NCI-H1048 (cell line): Measurements from ENCODE around the gene GOLIM4.
A peak's percentile ranks its signal among the peaks of the same experiment; 100 is the strongest.
"Not testable (repeated sequence)": the region's sequence is repeated elsewhere in the genome, so short reads cannot be mapped to it uniquely, and the experiment has no call there.

Experiments
- DNase-seq: peaks from one replicate; lab custom pipeline; 2025; lab: John Stamatoyannopoulos, UW

Gene GOLIM4, protein sequence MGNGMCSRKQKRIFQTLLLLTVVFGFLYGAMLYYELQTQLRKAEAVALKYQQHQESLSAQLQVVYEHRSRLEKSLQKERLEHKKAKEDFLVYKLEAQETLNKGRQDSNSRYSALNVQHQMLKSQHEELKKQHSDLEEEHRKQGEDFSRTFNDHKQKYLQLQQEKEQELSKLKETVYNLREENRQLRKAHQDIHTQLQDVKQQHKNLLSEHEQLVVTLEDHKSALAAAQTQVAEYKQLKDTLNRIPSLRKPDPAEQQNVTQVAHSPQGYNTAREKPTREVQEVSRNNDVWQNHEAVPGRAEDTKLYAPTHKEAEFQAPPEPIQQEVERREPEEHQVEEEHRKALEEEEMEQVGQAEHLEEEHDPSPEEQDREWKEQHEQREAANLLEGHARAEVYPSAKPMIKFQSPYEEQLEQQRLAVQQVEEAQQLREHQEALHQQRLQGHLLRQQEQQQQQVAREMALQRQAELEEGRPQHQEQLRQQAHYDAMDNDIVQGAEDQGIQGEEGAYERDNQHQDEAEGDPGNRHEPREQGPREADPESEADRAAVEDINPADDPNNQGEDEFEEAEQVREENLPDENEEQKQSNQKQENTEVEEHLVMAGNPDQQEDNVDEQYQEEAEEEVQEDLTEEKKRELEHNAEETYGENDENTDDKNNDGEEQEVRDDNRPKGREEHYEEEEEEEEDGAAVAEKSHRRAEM

DNA sequence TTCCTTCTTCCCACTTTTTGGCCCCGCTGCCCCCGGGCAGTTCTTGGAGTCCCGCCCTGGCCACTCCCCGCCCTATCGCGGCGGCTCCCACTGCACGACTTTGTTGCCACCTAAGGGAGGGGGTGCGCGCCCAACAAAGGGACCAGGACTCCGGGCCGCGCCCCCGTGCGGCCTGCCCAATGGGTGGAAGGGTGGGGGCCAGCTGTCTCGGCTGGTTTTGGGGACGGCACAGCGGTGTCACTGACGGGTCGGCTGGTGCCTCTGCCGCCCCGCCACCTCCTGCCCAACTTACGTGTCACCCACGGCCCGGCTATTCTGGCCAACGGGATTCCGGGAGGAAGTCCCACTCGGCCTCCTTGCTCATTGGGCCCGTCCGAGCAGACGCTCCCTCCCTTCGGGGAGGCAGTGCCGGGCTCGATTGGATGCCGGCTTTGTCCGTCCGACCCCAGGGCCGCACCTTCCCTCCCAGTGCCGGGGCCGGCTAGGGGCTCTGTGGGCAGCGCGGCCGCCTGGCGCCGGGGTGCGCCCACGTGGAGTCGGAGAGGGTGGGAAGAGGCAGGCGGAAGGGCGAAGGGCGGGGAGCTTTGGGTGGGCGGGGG is at the start of gene GOLIM4:
Gene GOLIM4 (minus strand): TSS at position 314 of the 599 bp plus-strand sequence. CDS start 639 bp downstream, outside the sequence.
- DNase-seq = peak; percentile 86

DNA sequence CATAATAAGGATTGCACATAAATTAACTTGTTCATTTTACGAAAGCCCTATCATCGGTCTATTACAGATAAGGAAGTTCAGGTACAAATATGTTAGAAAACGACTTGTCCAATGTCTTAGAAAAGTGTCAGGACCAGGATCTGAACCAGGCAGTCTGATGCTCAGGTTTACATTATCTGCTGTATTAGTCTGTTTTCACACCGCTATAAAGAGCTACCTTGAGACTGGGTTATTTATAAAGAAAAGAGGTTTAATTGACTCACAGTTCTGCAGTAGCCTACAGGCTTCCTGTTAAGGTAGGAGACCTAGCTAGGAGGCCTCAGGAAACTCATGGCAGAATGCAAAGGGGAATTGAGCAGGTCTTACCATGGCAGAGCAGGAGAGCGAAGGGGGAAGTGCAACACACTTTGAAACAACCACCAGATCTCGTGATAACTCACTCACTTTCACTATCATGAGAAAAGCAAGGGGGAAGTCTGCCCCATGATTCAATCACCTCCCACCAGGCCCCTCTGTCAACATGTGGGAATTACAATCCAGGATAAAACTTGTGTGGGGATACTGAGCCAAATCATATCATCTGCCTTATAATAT is 45.8 kb upstream of the GOLIM4 start:
- DNase-seq = no peak

DNA sequence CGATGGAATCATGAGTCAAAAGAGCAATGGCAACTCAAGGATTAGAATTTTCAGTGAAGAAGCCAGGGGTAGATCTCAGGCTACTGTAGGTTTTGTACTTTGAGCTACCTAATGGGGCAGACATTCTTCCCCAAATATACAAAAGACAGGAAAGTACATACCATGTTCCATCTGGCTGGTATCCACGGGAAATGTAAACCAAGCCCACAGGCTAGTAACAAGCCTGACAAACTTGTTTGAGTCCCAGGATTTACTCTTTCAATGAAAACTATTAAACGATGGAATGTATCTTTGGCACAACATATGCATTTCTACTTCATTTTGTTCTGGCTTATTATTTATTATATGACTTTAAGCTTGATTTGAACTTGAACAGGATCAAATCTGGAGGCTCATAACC is 44.2 kb upstream of the GOLIM4 start:
- no peak for DNase-seq

DNA sequence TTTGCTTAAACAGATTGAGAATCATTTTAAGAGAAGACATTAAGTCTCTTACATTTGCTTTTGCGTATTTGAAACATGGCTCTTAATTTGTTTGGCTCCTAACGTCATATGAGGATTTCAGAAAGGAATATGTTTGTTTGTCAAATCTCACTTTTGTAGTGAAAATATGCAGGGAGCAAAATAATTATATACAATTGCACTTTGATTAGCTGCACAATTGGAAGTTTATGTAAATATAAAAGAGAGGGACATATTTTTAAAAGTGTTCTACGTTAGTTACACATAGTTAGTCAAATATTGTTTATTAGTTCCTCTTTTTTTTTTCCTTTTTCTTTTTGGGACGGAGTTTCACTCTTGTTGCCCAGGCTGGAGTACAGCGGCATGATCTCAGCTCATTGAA is 42.7 kb upstream of the GOLIM4 start:
- no peak for DNase-seq

DNA sequence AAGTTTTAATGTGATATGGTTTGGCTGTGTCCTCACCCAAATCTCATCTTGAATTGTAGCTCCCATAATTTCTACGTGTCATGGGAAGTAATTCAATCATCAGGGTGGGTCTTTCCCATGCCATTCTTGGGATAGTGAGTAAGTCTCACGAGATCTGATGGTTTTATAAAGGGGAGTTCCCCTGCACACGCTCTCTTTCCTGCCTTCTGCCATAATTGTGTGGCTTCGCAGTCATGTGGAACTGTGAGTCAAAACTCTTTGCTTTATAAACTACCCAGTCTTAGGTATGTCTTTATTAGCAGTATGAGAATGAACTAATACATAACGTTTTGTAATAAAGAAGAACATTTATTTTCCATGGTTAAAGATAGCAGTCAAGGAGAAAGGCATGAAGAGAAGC is 39.2 kb upstream of the GOLIM4 start:
- DNase-seq = no peak

DNA sequence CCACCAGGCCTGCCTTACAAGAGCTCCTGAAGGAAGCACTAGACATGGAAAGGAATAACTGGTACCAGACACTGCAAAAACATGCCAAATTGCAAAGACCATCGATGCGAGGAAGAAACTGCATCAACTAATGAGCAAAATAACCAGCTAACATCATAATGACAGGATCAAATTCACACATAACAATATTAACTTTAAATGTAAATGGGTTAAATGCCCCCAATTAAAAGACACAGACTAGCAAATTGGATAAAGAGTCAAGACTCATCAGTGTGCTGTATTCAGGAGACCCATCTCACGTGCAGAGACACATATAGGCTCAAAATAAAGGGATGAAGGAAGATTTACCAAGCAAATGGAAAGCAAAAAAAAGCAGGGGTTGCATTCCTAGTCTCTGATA is 34.5 kb upstream of the GOLIM4 start:
- not testable (repeated sequence) for DNase-seq

DNA sequence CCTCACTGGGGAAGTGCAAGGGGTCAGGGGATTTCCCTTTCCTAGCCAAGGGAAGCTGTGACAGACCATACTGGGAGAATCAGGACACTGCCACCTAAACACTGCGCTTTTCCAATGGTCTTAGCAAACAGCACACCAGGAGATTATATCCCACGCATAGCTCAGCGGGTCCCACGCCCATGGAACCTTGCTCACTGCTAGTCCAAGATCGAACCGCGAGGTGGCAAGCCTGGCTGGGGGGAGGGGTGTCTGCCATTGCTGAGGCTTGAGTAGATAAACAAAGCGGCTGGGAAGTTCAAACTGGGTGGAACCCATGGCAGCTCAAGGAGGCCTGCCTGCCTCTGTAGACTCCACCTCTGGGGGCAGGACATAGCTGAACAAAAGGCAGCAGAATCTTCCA is 32.7 kb upstream of the GOLIM4 start:
- DNase-seq = not testable (repeated sequence)

DNA sequence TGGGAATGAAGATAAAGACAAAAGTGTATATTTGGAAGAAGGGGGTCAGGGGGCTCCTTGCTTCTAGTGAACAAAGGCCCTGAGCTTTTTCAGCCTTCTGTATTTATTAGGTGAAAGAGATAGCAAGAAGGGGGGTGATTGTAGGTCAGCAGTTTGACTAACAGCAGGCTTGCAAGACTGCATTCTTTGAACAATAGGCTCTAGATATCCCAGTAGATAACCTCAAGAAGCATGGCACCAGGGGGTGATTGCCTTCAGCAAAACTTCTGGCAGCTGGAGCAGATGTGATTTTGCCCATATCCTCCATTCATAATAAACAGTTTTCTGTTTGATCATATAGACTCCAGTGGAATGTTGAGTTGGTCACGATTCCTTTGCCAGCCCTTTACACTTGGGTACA is 31.7 kb upstream of the GOLIM4 start:
- DNase-seq = no peak

DNA sequence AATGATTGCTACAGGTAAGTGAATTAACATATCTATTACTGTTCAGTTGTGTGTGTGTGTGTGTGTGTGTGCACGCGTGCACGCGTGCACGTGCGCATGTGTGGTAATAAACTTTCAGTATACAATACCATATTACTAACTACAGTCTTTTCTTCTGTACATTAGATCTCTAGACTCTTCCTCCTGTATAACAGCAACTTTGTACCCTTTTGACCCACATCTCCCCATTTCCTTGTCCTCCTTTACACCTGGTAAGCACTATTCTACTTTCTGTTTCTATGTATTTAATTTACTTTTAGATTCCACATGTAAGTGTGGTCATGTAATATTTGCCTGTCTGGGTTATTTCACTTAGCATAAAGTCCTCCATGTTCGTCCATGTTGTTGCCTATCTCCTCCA is 29.1 kb upstream of the GOLIM4 start:
- DNase-seq = no peak

DNA sequence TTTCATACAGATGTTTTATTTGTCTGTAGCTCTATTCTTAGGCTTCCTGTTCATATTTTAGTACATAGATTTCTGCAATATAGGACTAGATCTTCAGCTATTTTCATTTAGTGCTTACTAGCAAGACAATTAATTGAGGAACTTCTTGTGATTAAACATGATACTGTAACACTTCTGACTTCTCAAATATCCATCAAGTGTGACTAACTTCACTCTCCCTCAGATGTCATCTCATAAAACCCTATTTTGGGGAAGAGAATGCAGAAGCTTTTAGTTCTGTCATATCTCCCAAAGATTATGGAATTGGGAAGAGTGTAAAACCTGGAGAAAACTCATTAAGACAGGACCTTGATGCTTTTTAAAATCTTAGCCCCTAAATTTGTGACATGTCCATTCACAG is 28.6 kb upstream of the GOLIM4 start:
- no peak for DNase-seq

DNA sequence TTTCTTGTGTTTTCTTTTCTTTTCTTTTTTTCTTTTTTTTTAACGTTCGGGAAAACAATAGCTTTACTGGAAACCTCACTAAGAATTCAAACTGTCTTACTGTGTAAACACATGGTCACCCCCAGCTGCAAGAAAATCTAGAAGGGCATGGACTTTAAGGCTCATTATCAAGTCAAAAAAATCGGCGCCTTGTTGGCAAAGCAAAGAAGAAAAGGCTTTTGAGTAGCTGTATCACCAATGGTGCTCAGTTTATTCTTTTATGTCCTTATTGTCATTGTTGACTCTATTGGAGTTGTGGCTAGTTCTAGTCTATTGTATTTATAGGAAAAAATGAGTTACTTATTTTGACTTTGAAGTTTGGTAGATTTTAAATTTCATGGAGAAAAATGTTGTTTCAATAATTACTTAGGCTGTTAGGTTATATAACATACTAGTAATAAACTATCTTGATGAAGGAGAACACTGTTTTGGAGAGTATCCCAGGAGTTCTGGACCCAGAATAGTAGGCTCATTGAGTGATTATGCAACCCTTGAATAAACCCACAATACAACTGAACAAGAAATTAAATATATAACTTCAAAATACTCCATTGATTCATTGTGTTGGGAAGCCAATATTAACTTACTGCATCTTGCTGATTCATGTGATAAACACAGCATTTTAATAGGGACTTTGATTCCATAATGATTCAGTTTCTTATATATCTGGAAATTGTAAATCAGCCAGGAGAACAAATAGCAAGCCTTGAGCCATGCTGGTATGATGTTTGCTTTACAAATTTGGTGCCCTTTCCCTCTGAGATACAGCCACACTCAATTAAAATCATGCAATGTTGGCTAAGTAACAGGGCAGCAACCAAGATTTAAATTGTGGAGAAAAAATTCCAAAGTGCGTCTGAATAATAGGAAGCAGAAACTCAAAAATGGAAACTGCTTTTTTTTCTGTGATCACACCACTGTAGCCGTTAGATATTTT is 27.8 kb upstream of the GOLIM4 start:
- no peak for DNase-seq

DNA sequence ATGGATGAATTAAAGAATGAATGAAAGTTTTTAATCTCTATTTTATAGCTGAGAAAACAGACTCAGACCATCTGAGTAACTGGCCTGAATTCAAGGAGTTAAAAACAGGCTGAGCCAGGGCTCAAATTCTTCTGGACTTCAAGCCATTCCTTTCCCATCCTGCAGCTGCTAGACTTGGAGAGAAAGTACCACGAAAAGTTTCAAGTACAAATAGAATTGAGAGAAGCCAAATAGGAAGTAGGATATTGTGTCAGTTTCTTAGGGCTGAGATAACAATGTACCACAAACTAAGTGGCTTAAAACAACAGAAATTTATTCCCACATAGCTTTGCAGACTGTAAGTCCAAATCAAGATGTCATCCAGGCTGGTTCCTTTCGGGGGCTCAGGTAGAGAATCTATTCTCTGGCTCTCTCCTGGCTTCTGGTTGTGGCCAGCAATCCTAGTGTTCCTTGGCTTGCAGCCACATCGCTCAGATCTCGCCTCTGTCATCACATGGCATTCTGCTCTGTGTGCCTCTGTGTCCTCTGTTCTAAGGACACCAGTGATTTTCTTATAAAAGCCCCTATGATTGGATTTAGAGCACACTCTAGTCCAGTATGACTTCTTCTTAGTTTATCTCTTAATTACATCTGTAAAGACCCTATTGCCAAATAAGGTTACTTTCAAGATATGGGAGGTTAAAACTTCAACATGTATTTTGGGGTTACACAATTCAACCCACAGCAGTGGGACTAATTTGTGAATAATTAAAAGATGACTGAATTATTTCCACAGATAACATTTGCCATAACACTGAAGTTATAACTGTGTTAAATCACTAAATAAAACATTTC is 25.7 kb upstream of the GOLIM4 start:
- no peak for DNase-seq

DNA sequence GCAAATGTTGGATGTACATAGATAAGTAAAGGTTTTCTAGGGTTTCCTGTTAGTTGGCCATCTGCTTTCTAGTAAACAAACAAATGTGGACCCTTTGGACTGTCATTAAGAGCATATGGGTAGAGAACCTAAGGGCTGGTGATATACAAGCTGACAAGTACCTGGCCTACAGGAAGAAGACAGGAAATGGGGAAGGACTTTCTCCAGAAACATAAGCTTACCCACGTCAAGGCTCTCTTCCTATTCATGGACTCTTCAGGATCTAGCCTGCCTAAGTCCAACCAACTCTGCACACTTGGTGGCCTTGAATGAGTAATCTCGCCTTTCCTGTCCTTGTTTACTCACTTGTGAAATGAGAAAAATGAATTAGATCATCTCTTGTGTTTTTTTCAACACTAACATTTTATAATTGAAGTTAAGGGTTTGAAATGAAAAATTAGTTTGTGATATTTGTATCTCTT is 22.2 kb upstream of the GOLIM4 start:
- no peak for DNase-seq

DNA sequence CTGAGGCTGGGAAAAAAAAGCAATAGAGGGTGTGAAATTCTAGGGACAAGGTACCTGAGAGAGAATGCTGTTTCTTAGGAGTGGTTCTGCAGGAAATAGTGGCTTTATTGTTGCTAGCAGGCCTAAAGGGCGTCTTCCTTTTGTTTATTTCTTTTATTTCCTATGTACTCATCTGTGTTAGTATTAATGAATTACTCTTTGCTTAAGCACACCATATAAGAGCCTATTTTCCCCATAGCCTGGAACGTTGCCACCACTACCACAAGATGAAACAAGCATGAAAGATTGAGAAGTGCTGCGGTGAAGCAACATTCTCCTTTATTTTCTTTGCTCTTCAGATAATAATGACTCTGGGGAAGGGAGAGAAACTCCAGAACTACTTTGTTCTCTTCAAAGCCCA is 21.3 kb upstream of the GOLIM4 start:
- DNase-seq = no peak

DNA sequence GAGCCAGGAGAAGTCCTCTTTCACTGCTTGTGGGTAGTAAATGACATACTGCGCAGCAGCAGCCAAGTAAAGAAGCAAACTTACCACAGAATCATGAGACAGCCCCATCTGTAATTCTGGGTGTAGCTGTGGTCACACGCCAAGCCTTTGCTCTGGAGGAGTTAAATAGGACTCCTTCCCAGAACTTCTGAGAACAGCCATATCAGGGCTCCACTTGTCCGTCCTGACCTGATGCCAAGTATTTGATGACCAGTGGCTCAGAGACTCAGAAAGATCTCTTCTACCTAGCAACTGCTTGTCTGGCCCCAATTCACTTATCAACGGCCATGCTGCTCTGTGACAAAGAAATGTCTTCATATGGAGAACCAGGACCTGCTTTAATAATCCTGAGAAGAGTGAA is 20.6 kb upstream of the GOLIM4 start:
- no peak for DNase-seq

DNA sequence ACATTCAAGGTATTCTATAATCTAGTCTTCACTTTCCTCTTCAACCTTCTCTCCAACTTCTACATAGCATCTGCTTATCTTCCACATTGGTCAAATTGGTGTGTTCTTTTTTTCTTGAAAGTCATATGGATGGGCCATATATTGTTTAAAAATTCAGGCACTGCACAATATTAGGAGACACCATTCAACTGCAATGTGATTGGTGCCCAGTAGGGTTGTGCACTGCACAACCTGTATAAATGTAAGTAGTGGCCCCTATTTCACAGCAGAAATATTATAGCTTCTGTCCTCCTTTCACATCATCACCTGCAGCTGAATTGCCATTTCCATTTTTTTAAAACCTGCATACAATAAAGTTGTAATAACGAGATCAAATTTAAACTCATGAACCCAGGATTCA is 18.1 kb upstream of the GOLIM4 start:
- no peak for DNase-seq

DNA sequence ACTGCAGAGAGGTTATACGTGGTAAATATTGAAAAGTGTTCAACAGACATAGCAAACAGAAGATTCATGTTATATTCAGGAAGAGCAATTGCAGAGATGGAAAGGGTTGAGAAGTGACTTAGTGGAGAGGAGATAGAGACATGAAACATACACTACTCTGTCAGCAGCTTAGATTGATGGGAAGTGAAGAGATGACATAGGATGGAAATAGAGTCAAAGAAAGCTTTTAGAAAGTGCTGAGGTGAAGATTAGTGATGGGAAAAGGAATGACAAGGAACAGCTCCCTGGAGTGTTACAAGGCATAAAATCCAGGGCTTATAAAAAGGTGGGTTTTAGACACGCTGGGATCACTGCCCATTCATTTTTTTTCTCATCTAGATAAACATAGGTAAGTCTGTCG is 17.2 kb upstream of the GOLIM4 start:
- no peak for DNase-seq

DNA sequence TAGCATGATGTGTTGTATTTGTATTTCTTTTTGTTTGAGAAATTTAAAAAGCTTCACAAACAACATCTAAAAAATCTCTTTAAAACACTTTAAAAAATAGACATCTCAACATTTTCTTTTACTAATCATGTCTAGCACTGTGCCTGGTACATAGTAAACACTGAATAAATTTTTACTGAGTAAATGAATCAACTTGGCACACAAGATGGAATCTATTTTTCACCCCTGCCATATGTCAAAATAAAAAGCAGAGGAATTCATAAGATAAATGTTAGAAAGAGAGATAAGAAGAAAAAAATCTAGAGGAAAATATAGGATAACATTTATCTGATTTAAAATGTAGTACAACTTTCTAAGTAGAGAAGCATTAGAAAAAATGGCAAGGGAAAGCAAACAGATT is 8.6 kb upstream of the GOLIM4 start:
- no peak for DNase-seq

DNA sequence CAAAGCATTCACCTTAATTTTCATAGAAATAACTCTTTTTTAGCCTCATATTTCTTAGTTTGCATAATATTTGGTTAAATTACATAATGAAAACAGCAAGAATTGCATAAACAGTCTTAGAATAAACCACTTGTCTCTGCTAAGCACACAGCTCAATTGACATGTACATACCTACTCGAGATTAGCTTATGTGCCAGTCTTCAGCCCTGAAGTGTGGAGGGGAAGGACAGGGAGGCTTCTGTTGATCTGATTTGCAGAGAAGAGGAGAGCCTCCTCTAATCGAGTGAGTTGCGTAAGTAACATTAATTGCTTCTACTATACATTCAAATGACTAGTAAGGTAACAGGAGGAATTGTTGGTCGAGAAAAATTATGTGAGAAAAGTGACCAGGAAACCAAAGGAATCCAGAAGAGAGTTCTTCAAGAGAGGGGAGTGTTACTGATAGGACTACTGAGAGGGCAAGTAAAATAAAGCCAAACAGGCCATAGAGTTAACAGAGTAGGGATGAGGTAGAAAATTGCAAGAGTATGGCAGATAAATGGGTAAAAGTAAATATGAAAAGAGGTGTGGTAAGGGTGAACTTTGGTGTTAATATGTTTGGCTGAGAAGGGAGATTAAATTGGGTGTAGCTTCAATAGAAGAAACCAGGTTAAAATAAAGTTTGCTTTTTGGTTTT is 7.1 kb upstream of the GOLIM4 start:
- peak; percentile 82 for DNase-seq
